ENCODE data around the gene PCLAF.

DNA sequence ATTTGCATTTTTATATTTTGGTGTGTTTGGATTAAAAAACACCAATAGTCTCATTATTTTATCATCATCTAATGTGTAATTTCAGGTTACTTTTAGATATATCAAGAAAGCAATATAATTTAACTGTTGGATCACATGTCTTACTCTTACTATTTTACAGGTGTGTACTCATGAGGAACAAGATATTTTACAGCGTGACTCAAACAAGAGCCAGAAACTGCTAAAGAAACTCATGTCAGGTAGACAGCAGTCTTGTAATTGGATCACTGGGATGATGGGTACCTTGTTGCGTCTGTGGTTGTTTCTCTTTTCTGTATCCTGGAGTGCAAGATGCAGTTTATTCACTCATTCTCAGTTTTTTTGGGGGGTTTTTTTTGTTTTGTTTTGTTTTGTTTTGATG is 19.3 kb upstream of the PCLAF start:
- TF ChIP-seq, protein P1, sequence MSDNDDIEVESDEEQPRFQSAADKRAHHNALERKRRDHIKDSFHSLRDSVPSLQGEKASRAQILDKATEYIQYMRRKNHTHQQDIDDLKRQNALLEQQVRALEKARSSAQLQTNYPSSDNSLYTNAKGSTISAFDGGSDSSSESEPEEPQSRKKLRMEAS (IDR thresholded peaks at IDR 0.05) = no peak
- TF ChIP-seq CEBPB (IDR thresholded peaks at IDR 0.05) = no peak

Measured in A549 (cell line).